Sigmoid colon (tissue), 3 donors: ENCODE results near the gene NABP2.
A peak's percentile ranks its signal among the peaks of the same experiment; 100 is the strongest.

ENCODE experiments used
- CTCF ChIP-seq, 4 experiments: fragments of 450-650 bp in 3 of 4; fragments of 200-600 bp in 1 of 4; IDR thresholded peaks; one replicate each; pipeline ENCODE4 v1.5.1; 2016 to 2019; ENCODE audit warnings: antibody characterized with exemption in 4 of 4, mild to moderate bottlenecking in 3 of 4, moderate library complexity in 2 of 4
- POLR2A ChIP-seq, 2 donors: fragments of 450-650 bp; IDR thresholded peaks; one replicate each; pipeline ENCODE4 v1.6.1; 2016; ENCODE audit warnings: antibody characterized with exemption in 2 of 2, mild to moderate bottlenecking in 2 of 2, moderate library complexity in 2 of 2

GRCh38 chr12:56271031-56271430 lies 46.9 kb downstream of the NABP2 start:
- TF ChIP-seq CTCF (IDR thresholded peaks at IDR 0.05) (peak in 1 of 4 experiments; percentile 9), POLR2A (IDR thresholded peaks at IDR 0.05) (no peak)
